Lower lobe of right lung (tissue), 2 donors: ENCODE results near the gene ZBTB9. TPM values are rescaled to one million over a fixed set of nuclear protein-coding genes. Genes with fewer than 3 reads are reported as not detected.

ENCODE experiments used
- ATAC-seq, 2 donors: fragments of 200-7000 bp; cut with Tn5 transposase; one replicate each; pipeline ENCODE4 v1.9.1; 2020 to 2022; ENCODE audit warnings: mild to moderate bottlenecking in 2 of 2, moderate library complexity in 2 of 2
- DNase-seq: peaks from one replicate; pipeline ENCODE4 v3.0.0-alpha.2; 2020
- H3K27ac ChIP-seq: fragments of 200-600 bp; one replicate; pipeline ENCODE4 v1.8.0; 2022
- H3K27me3 ChIP-seq: fragments of 200-600 bp; one replicate; pipeline ENCODE4 v1.8.0; 2022; ENCODE audit warnings: low read depth
- H3K36me3 ChIP-seq: fragments of 200-600 bp; one replicate; pipeline ENCODE4 v1.8.0; 2022; ENCODE audit warnings: mild to moderate bottlenecking
- H3K4me1 ChIP-seq: fragments of 200-600 bp; one replicate; pipeline ENCODE4 v1.8.0; 2022
- H3K4me3 ChIP-seq: fragments of 200-600 bp; one replicate; pipeline ENCODE4 v1.8.0; 2022; ENCODE audit warnings: mild to moderate bottlenecking
- H3K9me3 ChIP-seq: fragments of 200-600 bp; one replicate; pipeline ENCODE4 v1.8.0; 2022
- intact Hi-C: fragments of 100-400 bp; cut with DNase I; formaldehyde crosslinking; loops from one replicate; pipeline ENCODE4 v1.11.0; 2022
- long read RNA-seq: library from polyadenylated mRNA; unstranded; transcript quantifications from one replicate; pipeline ENCODE4 v2.0.0, GENCODE V29; 2021
- total RNA-seq: library from RNA; stranded (reverse); fragmentation: NEBNext Ultra II Directional; extraction: Animal tissue kit (Norgen Biotek cat#: 25700); gene quantifications from one replicate; pipeline ENCODE4 v1.2.1, GENCODE V29; 2021
- TF ChIP-seq, protein P1 (sequence below): fragments of 200-600 bp; IDR thresholded peaks from one replicate; pipeline ENCODE4 v1.8.0; 2022; ENCODE audit warnings: antibody characterized with exemption, mild to moderate bottlenecking
- donor health status: DM: no; HTN: yes; CAD: no; lungs with severe emphysema.

ZBTB9 gene, protein sequence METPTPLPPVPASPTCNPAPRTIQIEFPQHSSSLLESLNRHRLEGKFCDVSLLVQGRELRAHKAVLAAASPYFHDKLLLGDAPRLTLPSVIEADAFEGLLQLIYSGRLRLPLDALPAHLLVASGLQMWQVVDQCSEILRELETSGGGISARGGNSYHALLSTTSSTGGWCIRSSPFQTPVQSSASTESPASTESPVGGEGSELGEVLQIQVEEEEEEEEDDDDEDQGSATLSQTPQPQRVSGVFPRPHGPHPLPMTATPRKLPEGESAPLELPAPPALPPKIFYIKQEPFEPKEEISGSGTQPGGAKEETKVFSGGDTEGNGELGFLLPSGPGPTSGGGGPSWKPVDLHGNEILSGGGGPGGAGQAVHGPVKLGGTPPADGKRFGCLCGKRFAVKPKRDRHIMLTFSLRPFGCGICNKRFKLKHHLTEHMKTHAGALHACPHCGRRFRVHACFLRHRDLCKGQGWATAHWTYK
- total RNA-seq, result 9.5 TPM
- long read RNA-seq, transcript ZBTB9-201 (2 exons, 2,716 nt), result major isoform, 27 of 31 reads
- long read RNA-seq, partial matches to known transcripts, result 0 of 31 reads
- long read RNA-seq, other reads (novel, unspliced or antisense), result 4 of 31 reads

DNA sequence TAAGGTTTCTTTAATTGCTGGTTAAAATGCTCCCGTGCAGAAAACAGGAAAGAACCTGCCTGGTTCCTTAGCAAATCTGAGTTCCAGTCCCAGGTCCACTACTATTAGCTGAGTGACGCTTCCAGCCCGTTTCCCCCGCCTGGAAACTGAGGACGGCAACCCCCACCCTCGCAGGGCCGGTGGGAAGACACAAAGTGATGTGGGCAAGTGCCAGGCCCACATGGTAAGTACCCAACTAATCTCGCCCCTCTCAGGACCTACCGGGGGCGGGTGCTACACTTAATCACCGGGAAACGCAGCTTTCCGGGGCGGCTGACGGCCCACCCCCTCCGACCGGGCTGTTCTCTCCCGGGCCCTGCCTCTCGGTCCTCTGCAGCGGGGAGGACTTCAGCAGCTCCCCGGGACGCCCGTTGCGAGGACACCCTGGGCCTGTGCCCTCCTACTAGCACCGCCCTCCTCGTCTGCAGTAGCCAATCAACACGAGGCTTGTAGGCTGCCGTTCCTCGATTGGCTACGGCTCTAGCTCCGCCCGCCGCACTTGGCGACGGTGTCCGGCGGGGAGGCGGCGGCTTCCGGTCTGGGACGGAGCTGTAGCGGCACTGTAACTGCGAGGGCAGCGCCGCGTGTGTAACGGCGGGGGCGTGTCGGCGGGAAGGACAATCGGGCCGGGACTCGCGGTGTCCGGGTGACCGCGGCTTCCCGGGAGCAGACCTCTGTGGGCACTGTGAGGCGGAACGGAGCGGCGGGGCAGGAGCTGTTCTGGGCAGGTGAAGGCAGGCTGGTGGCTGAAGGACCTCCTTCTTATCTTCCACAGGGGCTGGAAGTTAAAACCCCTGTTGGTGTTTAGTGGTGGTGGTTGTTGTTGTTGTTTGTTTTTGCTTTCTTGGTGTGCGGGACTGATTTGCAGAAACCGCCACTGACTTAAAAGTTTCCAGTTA is at the start of gene ZBTB9:
Gene ZBTB9 (plus strand): TSS at position 568 of the 938 bp plus-strand sequence. CDS start 525 bp downstream, outside the sequence.
- peaks cover 21% of the 10 kb centered on the region for H3K36me3 ChIP-seq
- TF ChIP-seq, protein P1, sequence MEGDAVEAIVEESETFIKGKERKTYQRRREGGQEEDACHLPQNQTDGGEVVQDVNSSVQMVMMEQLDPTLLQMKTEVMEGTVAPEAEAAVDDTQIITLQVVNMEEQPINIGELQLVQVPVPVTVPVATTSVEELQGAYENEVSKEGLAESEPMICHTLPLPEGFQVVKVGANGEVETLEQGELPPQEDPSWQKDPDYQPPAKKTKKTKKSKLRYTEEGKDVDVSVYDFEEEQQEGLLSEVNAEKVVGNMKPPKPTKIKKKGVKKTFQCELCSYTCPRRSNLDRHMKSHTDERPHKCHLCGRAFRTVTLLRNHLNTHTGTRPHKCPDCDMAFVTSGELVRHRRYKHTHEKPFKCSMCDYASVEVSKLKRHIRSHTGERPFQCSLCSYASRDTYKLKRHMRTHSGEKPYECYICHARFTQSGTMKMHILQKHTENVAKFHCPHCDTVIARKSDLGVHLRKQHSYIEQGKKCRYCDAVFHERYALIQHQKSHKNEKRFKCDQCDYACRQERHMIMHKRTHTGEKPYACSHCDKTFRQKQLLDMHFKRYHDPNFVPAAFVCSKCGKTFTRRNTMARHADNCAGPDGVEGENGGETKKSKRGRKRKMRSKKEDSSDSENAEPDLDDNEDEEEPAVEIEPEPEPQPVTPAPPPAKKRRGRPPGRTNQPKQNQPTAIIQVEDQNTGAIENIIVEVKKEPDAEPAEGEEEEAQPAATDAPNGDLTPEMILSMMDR, result no peak
- peak within 1 kb of the TSS; percentile 83 for H3K27ac ChIP-seq
- H3K9me3 ChIP-seq, result no peaks in the 10 kb centered on the region
- intact Hi-C loops, result no loop called here
- H3K4me3 ChIP-seq, result peak within 1 kb of the TSS; percentile 92
- peaks cover 28% of the 10 kb centered on the region for H3K4me1 ChIP-seq
- DNase-seq (peak; percentile 97), ATAC-seq (peak; percentile 99)
- no peaks in the 10 kb centered on the region for H3K27me3 ChIP-seq

DNA sequence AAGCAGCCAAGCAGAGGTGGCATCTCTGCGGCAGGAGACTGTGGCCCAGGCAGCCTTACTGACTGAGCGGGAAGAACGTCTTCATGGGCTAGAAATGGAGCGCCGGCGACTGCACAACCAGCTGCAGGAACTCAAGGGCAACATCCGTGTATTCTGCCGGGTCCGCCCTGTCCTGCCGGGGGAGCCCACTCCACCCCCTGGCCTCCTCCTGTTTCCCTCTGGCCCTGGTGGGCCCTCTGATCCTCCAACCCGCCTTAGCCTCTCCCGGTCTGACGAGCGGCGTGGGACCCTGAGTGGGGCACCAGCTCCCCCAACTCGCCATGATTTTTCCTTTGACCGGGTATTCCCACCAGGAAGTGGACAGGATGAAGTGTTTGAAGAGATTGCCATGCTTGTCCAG is 49.5 kb upstream of the ZBTB9 start:
- H3K4me3 ChIP-seq, result no peak overlapping the region
- H3K27me3 ChIP-seq, result no peaks in the 10 kb centered on the region
- no peaks in the 10 kb centered on the region for H3K9me3 ChIP-seq
- TF ChIP-seq, protein P1, result no peak
- no peak for DNase-seq
- H3K36me3 ChIP-seq, result no peaks in the 10 kb centered on the region
- no peak overlapping the region for H3K27ac ChIP-seq
- H3K4me1 ChIP-seq, result no peaks in the 10 kb centered on the region
- ATAC-seq, result no peak
- intact Hi-C loops, result no loop called here

DNA sequence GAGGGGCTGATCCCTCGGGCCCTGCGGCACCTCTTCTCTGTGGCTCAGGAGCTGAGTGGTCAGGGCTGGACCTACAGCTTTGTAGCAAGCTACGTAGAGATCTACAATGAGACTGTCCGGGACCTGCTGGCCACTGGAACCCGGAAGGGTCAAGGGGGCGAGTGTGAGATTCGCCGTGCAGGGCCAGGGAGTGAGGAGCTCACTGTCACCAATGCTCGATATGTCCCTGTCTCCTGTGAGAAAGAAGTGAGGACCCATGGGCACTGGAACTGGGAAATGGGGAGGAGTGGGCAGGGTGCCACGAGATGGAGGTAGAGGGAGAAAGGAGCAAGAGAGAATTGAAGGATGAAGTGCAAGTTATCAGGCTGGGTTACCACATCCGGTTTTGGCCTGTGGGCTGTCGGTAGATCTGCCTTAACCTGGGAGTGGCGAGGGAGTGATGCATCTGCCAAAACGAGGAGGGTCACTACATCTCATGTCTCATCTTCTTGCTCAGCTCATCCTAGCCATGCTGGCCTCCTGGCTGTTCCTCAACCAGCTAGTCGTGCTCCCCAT is 48.9 kb upstream of the ZBTB9 start:
- intact Hi-C loops, result no loop called here
- TF ChIP-seq, protein P1, result no peak
- DNase-seq (no peak), ATAC-seq (no peak)
- Histone ChIP-seq H3K27ac (no peak overlapping the region), H3K4me1 (no peaks in the 10 kb centered on the region), H3K9me3 (no peaks in the 10 kb centered on the region), H3K4me3 (no peak overlapping the region), H3K36me3 (no peaks in the 10 kb centered on the region), H3K27me3 (no peaks in the 10 kb centered on the region)

DNA sequence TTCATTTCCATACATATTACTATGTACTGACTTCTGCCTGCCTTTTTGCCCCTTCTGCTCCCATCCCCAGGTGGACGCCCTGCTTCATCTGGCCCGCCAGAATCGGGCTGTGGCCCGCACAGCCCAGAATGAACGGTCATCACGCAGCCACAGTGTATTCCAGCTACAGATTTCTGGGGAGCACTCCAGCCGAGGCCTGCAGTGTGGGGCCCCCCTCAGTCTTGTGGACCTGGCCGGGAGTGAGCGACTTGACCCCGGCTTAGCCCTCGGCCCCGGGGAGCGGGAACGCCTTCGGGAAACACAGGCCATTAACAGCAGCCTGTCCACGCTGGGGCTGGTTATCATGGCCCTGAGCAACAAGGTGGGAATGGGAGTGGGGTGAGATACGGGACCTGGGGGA is 48.2 kb upstream of the ZBTB9 start:
- intact Hi-C loops, result no loop called here
- no peak for ATAC-seq
- H3K27me3 ChIP-seq, result no peaks in the 10 kb centered on the region

More for the DNA sequence above, 48.2 kb upstream of the ZBTB9 start:
- no peak overlapping the region for H3K27ac ChIP-seq
- no peaks in the 10 kb centered on the region for H3K36me3 ChIP-seq
- TF ChIP-seq, protein P1, result no peak
- DNase-seq, result no peak
- no peaks in the 10 kb centered on the region for H3K4me1 ChIP-seq
- H3K9me3 ChIP-seq, result no peaks in the 10 kb centered on the region
- H3K4me3 ChIP-seq, result no peak overlapping the region
